ENCODE data around the gene SRP19. TPM values are rescaled to one million over a fixed set of nuclear protein-coding genes. Genes with fewer than 3 reads are reported as not detected.

SRP19 gene
- total RNA-seq, 1 donor from 2014 or later = 174 TPM

- no peak for TF ChIP-seq EZH2 (IDR thresholded peaks at IDR 0.05)
- TF ChIP-seq EZH2phosphoT487 (IDR thresholded peaks at IDR 0.05) = no peak
- no peak for TF ChIP-seq CTCF (IDR thresholded peaks at IDR 0.05)
- Mint-ChIP-seq H3K36me3 (peaks cover 9% of the 10 kb centered on the region), H3K27ac (no peak overlapping the region), H3K9me3 (no peaks in the 10 kb centered on the region), H3K27me3 (ENCODE audit: insufficient read depth, low read depth) (no peaks in the 10 kb centered on the region), H3K4me3 (no peak overlapping the region), H3K4me1 (peaks cover 12% of the 10 kb centered on the region)
- Histone ChIP-seq H2AFZ (replicated peaks) (no peak overlapping the region), H3K9ac (no peak overlapping the region), H4K20me1 (ENCODE audit: low read depth) (no peaks in the 10 kb centered on the region), H3K4me1 (no peaks in the 10 kb centered on the region), H3K27me3 (no peaks in the 10 kb centered on the region), H3F3A (ENCODE audit: low read depth) (no peaks in the 10 kb centered on the region), H3K36me3 (no peaks in the 10 kb centered on the region), H3K27ac (no peak overlapping the region), H3K9me3 (ENCODE audit: low read depth) (no peaks in the 10 kb centered on the region), H3K4me2 (no peak overlapping the region), H3K4me3 (no peak overlapping the region), H3K79me2 (ENCODE audit: low read depth) (no peaks in the 10 kb centered on the region)
- no peak for DNase-seq (ENCODE audit: low spot score)
Measured at GRCh38 chr5:112908854-112909253, 47.8 kb downstream of the SRP19 start.

- Mint-ChIP-seq H3K4me1 (peaks cover 12% of the 10 kb centered on the region), H3K36me3 (peaks cover 12% of the 10 kb centered on the region), H3K4me3 (no peak overlapping the region), H3K27ac (no peak overlapping the region), H3K9me3 (no peaks in the 10 kb centered on the region), H3K27me3 (ENCODE audit: insufficient read depth, low read depth) (no peaks in the 10 kb centered on the region)
- DNase-seq (ENCODE audit: low spot score) = no peak
- Histone ChIP-seq H3K4me1 (no peaks in the 10 kb centered on the region), H4K20me1 (ENCODE audit: low read depth) (peaks cover 2% of the 10 kb centered on the region), H3K27me3 (no peaks in the 10 kb centered on the region), H3K9me3 (ENCODE audit: low read depth) (no peaks in the 10 kb centered on the region), H3K27ac (no peak overlapping the region), H3K9ac (no peak overlapping the region), H2AFZ (replicated peaks) (no peak overlapping the region), H3K4me2 (no peak overlapping the region), H3F3A (ENCODE audit: low read depth) (no peaks in the 10 kb centered on the region), H3K36me3 (no peaks in the 10 kb centered on the region), H3K4me3 (no peak overlapping the region), H3K79me2 (ENCODE audit: low read depth) (no peaks in the 10 kb centered on the region)
- TF ChIP-seq CTCF (IDR thresholded peaks at IDR 0.05) (no peak), EZH2phosphoT487 (IDR thresholded peaks at IDR 0.05) (no peak), EZH2 (IDR thresholded peaks at IDR 0.05) (no peak)
Measured at GRCh38 chr5:112910529-112910928, 49.4 kb downstream of the SRP19 start.

GRCh38 chr5:112914584-112914983, 53.5 kb downstream of the SRP19 start:
- Histone ChIP-seq H3F3A (ENCODE audit: low read depth) (no peaks in the 10 kb centered on the region), H3K4me3 (no peak overlapping the region), H3K27me3 (no peaks in the 10 kb centered on the region), H3K27ac (no peak overlapping the region), H3K79me2 (ENCODE audit: low read depth) (no peaks in the 10 kb centered on the region), H3K4me2 (no peak overlapping the region), H4K20me1 (ENCODE audit: low read depth) (peaks cover 2% of the 10 kb centered on the region), H3K36me3 (no peaks in the 10 kb centered on the region), H3K4me1 (no peaks in the 10 kb centered on the region), H2AFZ (replicated peaks) (no peak overlapping the region), H3K9ac (no peak overlapping the region), H3K9me3 (ENCODE audit: low read depth) (no peaks in the 10 kb centered on the region)
- peaks cover 18% of the 10 kb centered on the region for H3K36me3 Mint-ChIP-seq
- peaks cover 15% of the 10 kb centered on the region for H3K4me1 Mint-ChIP-seq
- H3K27me3 Mint-ChIP-seq (ENCODE audit: insufficient read depth, low read depth) = no peaks in the 10 kb centered on the region
- no peak for DNase-seq (ENCODE audit: low spot score)
- TF ChIP-seq EZH2phosphoT487 (IDR thresholded peaks at IDR 0.05) (no peak), CTCF (IDR thresholded peaks at IDR 0.05) (no peak), EZH2 (IDR thresholded peaks at IDR 0.05) (no peak)
- no peaks in the 10 kb centered on the region for H3K9me3 Mint-ChIP-seq
- H3K27ac Mint-ChIP-seq = no peak overlapping the region
- H3K4me3 Mint-ChIP-seq = no peak overlapping the region

All from neural progenitor cell (in vitro differentiated cells).